Osteoblast (primary cell): ENCODE data around the gene STIM2. TPM values are rescaled to one million over a fixed set of nuclear protein-coding genes. Genes with fewer than 3 reads are reported as not detected.

Experiments
- DNase-seq: peaks from one replicate; pipeline ENCODE4 v3.0.0; 2011; ENCODE audit warnings: low spot score, mixed read lengths; ENCODE audit not compliant: insufficient read length; ENCODE audit errors: missing footprints
- H2AFZ ChIP-seq: 2 replicates; pipeline ENCODE4 v1.6.0; 2011; ENCODE audit warnings: mild to moderate bottlenecking, low read length
- H3K27ac ChIP-seq: 2 replicates; pipeline ENCODE4 v1.5.1; 2011; ENCODE audit warnings: mild to moderate bottlenecking, low read depth, low read length, moderate library complexity
- H3K27me3 ChIP-seq: 2 replicates; pipeline ENCODE4 v1.6.0; 2012; ENCODE audit warnings: mild to moderate bottlenecking, control low read depth, inconsistent platforms, low read length, moderate library complexity; ENCODE audit not compliant: insufficient read depth
- H3K36me3 ChIP-seq: 2 replicates; pipeline ENCODE4 v1.5.1; 2011; ENCODE audit warnings: mild to moderate bottlenecking, low read length, control low read depth, moderate library complexity; ENCODE audit not compliant: insufficient read depth
- H3K4me1 ChIP-seq: 2 replicates; pipeline ENCODE4 v1.5.1; 2011; ENCODE audit warnings: mild to moderate bottlenecking, low read length, control low read depth, moderate library complexity; ENCODE audit not compliant: insufficient read depth
- H3K4me2 ChIP-seq: 2 replicates; pipeline ENCODE4 v1.6.0; 2011; ENCODE audit warnings: mild to moderate bottlenecking, low read length; ENCODE audit not compliant: insufficient read depth
- H3K4me3 ChIP-seq: fragments of 200-600 bp; sonication (generic); 3 replicates; pipeline ENCODE4 v1.5.1; 2012; ENCODE audit warnings: mild to moderate bottlenecking, low read length, inconsistent platforms; ENCODE audit not compliant: insufficient read depth
- H3K79me2 ChIP-seq: 2 replicates; pipeline ENCODE4 v1.6.0; 2012; ENCODE audit warnings: mild to moderate bottlenecking, low read length, control low read depth, inconsistent platforms; ENCODE audit not compliant: insufficient read depth
- H3K9me3 ChIP-seq: 2 replicates; pipeline ENCODE4 v1.5.1; 2011; ENCODE audit warnings: low read depth, low read length, control low read depth
- H4K20me1 ChIP-seq: 2 replicates; pipeline ENCODE4 v1.6.0; 2012; ENCODE audit warnings: mild to moderate bottlenecking, low read length, control low read depth; ENCODE audit not compliant: insufficient read depth
- total RNA-seq: library from RNA; depleted of rRNA; stranded (reverse); fragments of >200 nt; gene quantifications from 2 replicates; pipeline ENCODE4 v1.2.3, GENCODE V29; 2012
- TF ChIP-seq, protein P1 (sequence below): IDR thresholded peaks from 2 replicates; pipeline ENCODE4 v1.5.1; 2011; ENCODE audit warnings: mild to moderate bottlenecking, low read depth, low read length, moderate library complexity; ENCODE audit errors: extremely low read depth

Gene STIM2
- total RNA-seq, 1 donor: 14.8 TPM

DNA sequence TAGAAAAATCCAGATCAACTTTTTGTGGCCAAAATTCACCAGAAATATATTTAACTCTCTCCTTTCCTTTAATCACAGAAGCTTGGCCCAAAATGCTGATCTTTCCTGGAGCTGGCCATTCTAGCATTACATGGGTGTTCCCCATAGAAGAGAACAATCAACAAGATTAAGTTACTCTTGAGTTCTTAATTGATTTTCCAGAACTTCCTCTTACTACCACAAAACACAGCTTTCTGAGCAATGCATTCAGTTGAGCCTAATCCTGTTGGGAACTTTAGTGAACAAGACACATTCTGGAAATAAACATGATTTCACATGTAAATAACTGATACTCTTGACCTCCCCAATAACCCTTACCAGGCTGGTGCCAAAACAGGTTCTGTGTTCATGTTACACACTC lies 45.4 kb upstream of the STIM2 start:
- no peaks in the 10 kb centered on the region for H4K20me1 ChIP-seq
- no peak for DNase-seq
- TF ChIP-seq, protein P1, sequence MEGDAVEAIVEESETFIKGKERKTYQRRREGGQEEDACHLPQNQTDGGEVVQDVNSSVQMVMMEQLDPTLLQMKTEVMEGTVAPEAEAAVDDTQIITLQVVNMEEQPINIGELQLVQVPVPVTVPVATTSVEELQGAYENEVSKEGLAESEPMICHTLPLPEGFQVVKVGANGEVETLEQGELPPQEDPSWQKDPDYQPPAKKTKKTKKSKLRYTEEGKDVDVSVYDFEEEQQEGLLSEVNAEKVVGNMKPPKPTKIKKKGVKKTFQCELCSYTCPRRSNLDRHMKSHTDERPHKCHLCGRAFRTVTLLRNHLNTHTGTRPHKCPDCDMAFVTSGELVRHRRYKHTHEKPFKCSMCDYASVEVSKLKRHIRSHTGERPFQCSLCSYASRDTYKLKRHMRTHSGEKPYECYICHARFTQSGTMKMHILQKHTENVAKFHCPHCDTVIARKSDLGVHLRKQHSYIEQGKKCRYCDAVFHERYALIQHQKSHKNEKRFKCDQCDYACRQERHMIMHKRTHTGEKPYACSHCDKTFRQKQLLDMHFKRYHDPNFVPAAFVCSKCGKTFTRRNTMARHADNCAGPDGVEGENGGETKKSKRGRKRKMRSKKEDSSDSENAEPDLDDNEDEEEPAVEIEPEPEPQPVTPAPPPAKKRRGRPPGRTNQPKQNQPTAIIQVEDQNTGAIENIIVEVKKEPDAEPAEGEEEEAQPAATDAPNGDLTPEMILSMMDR: no peak
- no peak overlapping the region for H3K4me2 ChIP-seq
- H3K9me3 ChIP-seq: no peaks in the 10 kb centered on the region
- no peaks in the 10 kb centered on the region for H3K36me3 ChIP-seq
- no peak overlapping the region for H2AFZ ChIP-seq
- no peak overlapping the region for H3K4me3 ChIP-seq
- no peaks in the 10 kb centered on the region for H3K79me2 ChIP-seq
- H3K27me3 ChIP-seq: no peaks in the 10 kb centered on the region
- no peaks in the 10 kb centered on the region for H3K4me1 ChIP-seq
- no peak overlapping the region for H3K27ac ChIP-seq

DNA sequence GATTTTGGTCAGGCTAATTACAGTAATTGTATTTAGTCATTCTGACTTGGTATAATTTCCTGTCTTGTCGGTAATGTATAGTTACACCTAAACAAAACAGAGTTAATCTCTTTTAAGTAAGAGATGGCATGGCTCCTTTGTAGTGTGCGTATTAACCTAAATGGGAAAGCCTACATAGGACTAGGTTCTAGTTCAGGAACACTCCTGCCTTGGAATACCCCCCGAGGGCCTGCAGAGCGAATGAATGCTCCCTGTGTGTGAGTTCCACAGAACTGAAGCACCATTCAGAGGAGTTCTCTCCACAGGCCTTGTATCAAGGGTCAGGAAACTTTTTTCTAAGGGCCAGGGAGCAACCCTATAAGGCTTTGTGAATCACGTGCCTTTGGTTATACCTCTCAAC lies 44.9 kb upstream of the STIM2 start:
- H3K4me1 ChIP-seq: no peaks in the 10 kb centered on the region
- H3K4me2 ChIP-seq: no peak overlapping the region
- no peaks in the 10 kb centered on the region for H4K20me1 ChIP-seq
- H3K9me3 ChIP-seq: no peaks in the 10 kb centered on the region
- no peak overlapping the region for H2AFZ ChIP-seq
- no peaks in the 10 kb centered on the region for H3K27me3 ChIP-seq
- TF ChIP-seq, protein P1: no peak
- no peak overlapping the region for H3K4me3 ChIP-seq
- no peaks in the 10 kb centered on the region for H3K36me3 ChIP-seq
- no peak overlapping the region for H3K27ac ChIP-seq
- DNase-seq: no peak
- no peaks in the 10 kb centered on the region for H3K79me2 ChIP-seq

DNA sequence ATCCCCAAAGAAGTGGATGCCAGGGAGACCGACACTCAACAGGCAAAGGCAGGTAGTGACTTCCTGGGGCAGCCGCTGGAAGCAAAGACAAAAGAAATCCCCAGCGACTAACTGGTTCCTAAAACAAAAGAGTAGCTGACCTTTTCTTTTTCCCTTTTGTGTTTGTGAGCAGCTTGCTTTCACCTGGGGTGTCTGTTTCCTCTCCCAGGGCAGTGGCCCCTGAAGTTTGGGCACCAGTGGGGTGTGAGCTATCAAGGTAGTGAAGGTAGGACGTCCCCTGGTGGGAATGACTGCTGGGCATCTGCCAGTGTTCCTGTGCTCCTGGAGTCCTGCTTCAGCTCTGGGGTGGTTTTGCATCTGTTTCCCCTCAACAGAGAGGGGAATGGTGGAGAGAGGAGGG lies 41.6 kb upstream of the STIM2 start:
- no peaks in the 10 kb centered on the region for H3K4me1 ChIP-seq
- H2AFZ ChIP-seq: no peak overlapping the region
- no peak overlapping the region for H3K4me3 ChIP-seq
- TF ChIP-seq, protein P1: no peak
- no peaks in the 10 kb centered on the region for H4K20me1 ChIP-seq
- H3K79me2 ChIP-seq: no peaks in the 10 kb centered on the region
- DNase-seq: no peak
- H3K27ac ChIP-seq: no peak overlapping the region
- no peaks in the 10 kb centered on the region for H3K27me3 ChIP-seq
- no peaks in the 10 kb centered on the region for H3K9me3 ChIP-seq
- no peaks in the 10 kb centered on the region for H3K36me3 ChIP-seq
- H3K4me2 ChIP-seq: no peak overlapping the region

DNA sequence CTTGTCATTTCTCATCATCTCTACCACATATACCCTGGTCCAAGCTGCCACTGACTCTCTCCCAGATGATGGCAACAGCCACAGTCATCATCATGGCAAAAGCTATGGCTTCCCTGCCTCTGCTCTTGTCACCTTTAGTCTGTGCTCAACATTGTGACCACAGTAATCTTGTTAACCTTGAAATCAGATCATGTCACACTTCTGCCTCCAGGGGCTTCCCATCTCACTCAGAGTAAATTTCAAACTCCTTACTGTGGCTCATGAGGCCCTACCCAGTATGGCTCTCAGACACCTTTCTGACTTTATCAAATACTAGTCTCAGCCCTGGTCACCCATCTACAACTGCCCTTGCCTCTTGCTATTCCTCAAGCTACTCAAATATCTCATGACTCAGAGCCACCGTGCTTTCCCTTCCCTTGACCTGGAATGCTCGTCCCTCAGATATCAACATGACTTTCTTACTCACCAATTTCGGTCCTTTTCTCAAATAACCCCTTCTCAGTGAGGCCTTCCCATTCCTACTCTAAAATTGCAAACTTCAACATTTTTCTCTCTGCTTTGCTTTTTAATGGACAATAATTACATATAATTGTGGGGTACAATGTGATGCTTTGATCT lies 41.1 kb upstream of the STIM2 start:
- H3K79me2 ChIP-seq: no peaks in the 10 kb centered on the region
- no peaks in the 10 kb centered on the region for H3K36me3 ChIP-seq
- H2AFZ ChIP-seq: no peak overlapping the region
- H3K4me2 ChIP-seq: no peak overlapping the region
- no peaks in the 10 kb centered on the region for H3K27me3 ChIP-seq
- no peak overlapping the region for H3K4me3 ChIP-seq
- H3K9me3 ChIP-seq: no peaks in the 10 kb centered on the region
- DNase-seq: no peak
- H4K20me1 ChIP-seq: no peaks in the 10 kb centered on the region
- TF ChIP-seq, protein P1: no peak
- no peaks in the 10 kb centered on the region for H3K4me1 ChIP-seq
- no peak overlapping the region for H3K27ac ChIP-seq
